C4-2B (cell line): ENCODE results near the gene IYD.

ENCODE experiments used
- H3K27ac ChIP-seq: fragments of 450-650 bp; 2 replicates; pipeline ENCODE4 v1.5.1; 2017
- ZFX ChIP-seq: fragments of 450-650 bp; IDR thresholded peaks from 2 replicates; pipeline ENCODE4 v1.6.1; 2017
- TF ChIP-seq, protein P1 (sequence below): fragments of 450-650 bp; conservative IDR thresholded peaks from 2 replicates; pipeline ENCODE4 v1.5.1; 2017; ENCODE audit warnings: mild to moderate bottlenecking

The IYD gene

DNA sequence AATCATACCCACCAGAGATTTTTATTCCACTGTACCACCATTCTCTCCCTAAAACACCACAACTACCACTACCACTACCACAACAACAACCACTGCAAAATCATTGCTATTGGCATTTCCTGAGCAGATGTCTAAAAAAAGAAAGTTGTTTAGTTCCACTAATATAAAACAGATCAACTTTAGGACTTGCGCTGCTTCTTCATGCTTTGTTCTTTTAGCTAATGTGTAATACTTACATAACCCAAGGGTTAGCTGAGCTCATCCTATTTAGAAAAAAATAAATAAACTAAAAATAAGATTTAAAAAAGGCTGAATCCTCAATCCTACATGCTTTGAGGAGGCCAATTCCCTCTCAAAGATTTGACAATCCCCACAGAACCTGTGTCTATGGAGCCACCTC is 11.4 kb downstream of the IYD start:
- TF ChIP-seq ZFX: no peak
- TF ChIP-seq, protein P1, sequence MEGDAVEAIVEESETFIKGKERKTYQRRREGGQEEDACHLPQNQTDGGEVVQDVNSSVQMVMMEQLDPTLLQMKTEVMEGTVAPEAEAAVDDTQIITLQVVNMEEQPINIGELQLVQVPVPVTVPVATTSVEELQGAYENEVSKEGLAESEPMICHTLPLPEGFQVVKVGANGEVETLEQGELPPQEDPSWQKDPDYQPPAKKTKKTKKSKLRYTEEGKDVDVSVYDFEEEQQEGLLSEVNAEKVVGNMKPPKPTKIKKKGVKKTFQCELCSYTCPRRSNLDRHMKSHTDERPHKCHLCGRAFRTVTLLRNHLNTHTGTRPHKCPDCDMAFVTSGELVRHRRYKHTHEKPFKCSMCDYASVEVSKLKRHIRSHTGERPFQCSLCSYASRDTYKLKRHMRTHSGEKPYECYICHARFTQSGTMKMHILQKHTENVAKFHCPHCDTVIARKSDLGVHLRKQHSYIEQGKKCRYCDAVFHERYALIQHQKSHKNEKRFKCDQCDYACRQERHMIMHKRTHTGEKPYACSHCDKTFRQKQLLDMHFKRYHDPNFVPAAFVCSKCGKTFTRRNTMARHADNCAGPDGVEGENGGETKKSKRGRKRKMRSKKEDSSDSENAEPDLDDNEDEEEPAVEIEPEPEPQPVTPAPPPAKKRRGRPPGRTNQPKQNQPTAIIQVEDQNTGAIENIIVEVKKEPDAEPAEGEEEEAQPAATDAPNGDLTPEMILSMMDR: no peak
- no peak overlapping the region for H3K27ac ChIP-seq

DNA sequence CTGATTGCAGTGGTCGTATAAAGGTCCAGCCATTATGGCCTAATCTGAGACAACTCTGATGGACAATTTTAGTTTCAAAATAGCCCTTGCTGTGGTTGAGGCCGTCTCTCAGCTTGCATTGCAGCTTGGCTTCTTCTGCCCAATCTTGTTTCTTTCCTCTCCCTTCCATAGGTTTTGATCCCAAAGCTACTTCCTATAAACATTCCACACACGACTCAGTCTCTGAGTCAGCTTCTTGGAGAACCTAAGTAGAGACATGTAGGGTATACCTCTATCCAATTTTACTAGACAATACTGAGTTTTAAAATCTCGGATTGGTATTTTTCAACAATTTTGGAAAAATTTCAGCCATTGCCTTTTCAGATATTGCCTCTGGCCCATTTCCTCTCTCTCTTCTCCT is 13.4 kb downstream of the IYD start:
- TF ChIP-seq ZFX: no peak
- TF ChIP-seq, protein P1: no peak
- no peak overlapping the region for H3K27ac ChIP-seq

DNA sequence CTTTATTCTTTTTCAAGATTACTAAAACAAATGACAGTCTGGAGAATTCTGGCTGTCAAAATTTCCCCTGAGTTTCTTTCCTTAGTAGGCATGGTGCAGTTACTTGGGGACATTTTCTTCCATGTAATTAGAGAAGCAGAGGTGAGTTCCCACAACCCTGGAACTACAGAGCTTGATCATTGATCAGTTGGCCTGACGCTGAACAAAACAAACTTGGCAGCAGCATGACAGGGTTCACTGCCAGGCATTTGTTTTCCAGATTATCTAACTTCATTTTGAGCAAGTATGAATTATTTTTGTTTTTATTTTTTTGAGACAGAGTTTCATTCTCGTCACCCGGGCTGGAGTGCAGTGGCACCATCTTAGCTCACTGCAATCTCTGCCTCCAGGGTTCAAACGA is 22.6 kb downstream of the IYD start:
- no peak overlapping the region for H3K27ac ChIP-seq
- TF ChIP-seq, protein P1: no peak
- TF ChIP-seq ZFX: no peak

DNA sequence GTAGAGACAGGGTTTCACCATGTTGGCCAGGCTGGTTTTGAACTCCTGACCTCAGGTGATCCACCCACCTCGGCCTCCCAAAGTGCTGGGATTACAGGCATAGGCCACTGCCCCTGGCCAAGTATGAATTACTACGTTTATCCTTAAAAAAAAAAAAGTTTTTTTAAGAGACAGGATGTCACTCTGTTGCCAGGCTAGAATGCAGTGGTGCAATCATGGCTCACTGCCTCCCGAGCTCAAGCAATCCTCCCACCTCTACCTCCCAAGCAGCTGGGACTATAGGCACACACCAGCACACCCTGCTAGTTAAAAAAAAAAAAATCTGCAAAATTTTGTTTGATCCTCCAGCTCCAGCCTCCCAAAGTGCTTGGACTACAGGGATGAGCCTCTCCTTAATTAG is 23.1 kb downstream of the IYD start:
- peak overlapping the region; percentile 41 for H3K27ac ChIP-seq
- no peak for TF ChIP-seq ZFX
- TF ChIP-seq, protein P1: no peak

DNA sequence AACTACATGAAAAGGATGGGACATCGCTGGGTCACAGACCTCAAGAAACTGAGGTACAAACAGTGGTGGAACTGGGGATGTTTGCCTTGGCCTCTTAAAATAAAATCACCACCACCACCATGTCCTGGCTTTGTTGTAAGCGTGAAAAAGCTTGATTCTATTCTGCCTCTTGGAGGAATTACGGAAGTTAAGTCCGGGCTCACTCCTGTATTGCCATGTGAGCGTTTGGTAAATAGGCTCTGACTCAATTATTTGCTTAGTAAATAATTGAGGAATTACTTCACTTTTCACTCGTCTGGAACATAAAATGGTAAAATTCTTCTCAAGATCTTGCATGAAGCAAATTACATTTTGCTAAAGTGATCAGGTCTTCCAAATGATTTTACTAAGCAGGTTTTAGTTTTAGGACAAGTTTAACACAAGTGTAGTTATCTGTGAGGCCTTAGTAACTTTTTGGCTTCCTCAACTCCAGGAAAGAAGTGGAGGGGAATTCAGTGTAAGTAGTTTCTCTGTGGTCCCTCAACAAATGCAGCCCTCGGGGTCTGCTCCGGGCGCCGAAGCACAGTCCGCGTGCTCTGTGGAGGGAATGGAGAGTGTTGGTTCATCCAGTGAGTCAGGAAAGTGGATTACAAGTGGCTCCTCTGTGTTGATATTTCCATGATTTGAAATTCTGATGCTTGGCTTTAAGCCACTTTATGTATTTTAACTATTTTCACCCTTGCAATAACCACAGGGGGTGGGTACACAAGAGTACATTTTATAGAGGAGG is 23.8 kb downstream of the IYD start:
- peak overlapping the region; percentile 41 for H3K27ac ChIP-seq
- TF ChIP-seq ZFX: no peak
- TF ChIP-seq, protein P1: no peak

DNA sequence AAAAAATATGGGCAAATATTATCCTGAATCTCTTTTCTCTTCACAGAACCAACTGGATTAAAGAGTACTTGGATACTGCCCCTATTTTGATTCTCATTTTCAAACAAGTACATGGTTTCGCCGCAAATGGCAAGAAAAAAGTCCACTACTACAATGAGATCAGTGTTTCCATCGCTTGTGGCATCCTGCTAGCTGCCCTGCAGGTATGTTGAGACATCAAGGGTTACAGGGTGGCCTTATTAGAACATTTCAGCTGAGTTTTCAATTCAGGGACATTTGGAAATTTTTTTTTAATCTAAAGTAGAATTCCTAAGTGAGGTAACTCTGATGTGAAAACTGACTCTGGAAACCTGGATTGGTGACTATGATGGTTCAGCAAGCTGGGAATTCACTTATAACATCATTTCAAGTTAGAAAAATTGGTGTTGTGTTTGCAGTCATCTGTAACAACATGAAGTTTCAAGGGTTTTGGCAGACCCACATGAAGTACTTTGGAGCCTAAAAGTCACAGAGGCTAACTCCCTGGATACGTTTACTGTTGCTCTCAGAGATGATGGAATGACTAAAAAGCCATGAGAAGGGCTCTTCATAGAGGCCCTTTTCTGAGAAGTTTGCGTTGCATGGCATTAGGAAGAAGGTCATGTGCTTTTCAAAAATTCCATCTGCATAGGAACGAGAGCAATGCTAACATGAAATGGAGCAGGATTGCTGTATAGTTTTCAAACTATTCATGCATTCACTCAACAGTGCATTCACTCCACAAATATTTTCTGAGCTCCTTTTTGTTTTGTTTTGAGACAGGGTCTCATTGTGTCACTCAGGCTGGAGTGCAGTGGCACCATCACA is 25.5 kb downstream of the IYD start:
- H3K27ac ChIP-seq: no peak overlapping the region
- no peak for TF ChIP-seq ZFX
- TF ChIP-seq, protein P1: no peak

DNA sequence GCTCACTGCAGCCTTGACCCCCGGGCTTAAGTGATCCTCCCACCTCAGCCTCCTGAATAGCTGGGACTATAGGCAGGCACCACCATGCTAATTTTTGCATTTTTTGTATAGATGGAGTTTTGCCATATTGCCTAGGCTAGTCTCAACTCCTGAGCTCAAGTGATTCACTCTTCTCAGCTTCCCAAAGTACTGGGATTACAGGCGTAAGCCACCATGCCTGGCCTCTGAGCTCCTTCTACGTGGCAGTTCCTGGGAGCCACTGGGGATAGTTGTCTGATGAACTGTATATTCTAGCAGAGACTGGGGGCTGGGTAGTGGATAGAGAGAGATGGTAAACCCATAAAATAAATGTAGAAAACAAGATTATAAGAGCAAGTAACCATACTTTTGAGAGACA is 26.1 kb downstream of the IYD start:
- no peak for TF ChIP-seq ZFX
- TF ChIP-seq, protein P1: no peak
- no peak overlapping the region for H3K27ac ChIP-seq
